Sigmoid colon (tissue), 4 donors: ENCODE results near the gene BPI.

Experiments used
- CTCF ChIP-seq, 4 experiments: fragments of 450-650 bp in 3 of 4; fragments of 200-600 bp in 1 of 4; IDR thresholded peaks; one replicate each; pipeline ENCODE4 v1.5.1; 2016 to 2019; ENCODE audit warnings: antibody characterized with exemption in 4 of 4, mild to moderate bottlenecking in 3 of 4, moderate library complexity in 2 of 4
- EP300 ChIP-seq, 4 donors: sonication (generic); formaldehyde crosslinking; IDR thresholded peaks; one replicate each; pipeline ENCODE4 v1.6.1; 2017; ENCODE audit warnings: antibody characterized with exemption in 4 of 4
- POLR2A ChIP-seq, 2 donors: fragments of 450-650 bp; IDR thresholded peaks; one replicate each; pipeline ENCODE4 v1.6.1; 2016; ENCODE audit warnings: antibody characterized with exemption in 2 of 2, mild to moderate bottlenecking in 2 of 2, moderate library complexity in 2 of 2
- POLR2AphosphoS5 ChIP-seq, 4 donors: sonication (generic); formaldehyde crosslinking; IDR thresholded peaks; one replicate each; pipeline ENCODE4 v1.6.1; 2017; ENCODE audit warnings: antibody characterized with exemption in 4 of 4

GRCh38 chr20:38286586-38287531, 17.1 kb upstream of the BPI start:
- TF ChIP-seq CTCF (IDR thresholded peaks at IDR 0.05) (no peak), POLR2AphosphoS5 (IDR thresholded peaks at IDR 0.05) (no peak), POLR2A (IDR thresholded peaks at IDR 0.05) (no peak), EP300 (IDR thresholded peaks at IDR 0.05) (no peak)
